Glomerular visceral epithelial cell (primary cell): Measurements from ENCODE around the gene TMEM220.

Experiments
- DNase-seq: peaks from one replicate; pipeline ENCODE4 v3.0.0-alpha.2; 2016; ENCODE audit errors: extremely low spot score

The TMEM220 gene

GRCh38 chr17:10729334-10730193 is at the start of gene TMEM220:
Gene TMEM220, minus strand, starts transcription at chr17:10730023. Its CDS starts 172 bp downstream, at chr17:10729851.
- peak; percentile 43 for DNase-seq

- DNase-seq = no peak
Measured at GRCh38 chr17:10779609-10780008, 49.8 kb upstream of the TMEM220 start.

- DNase-seq = no peak
Measured at GRCh38 chr17:10777890-10778289, 48.1 kb upstream of the TMEM220 start.

GRCh38 chr17:10777131-10777807 is 47.4 kb upstream of the TMEM220 start:
- no peak for DNase-seq

GRCh38 chr17:10776381-10776780 is 46.6 kb upstream of the TMEM220 start:
- no peak for DNase-seq

- no peak for DNase-seq
Measured at GRCh38 chr17:10775740-10776356, 46.0 kb upstream of the TMEM220 start.

GRCh38 chr17:10775058-10775457 is 45.2 kb upstream of the TMEM220 start:
- no peak for DNase-seq

- no peak for DNase-seq
Measured at GRCh38 chr17:10773391-10773790, 43.6 kb upstream of the TMEM220 start.

GRCh38 chr17:10772425-10773380 is 42.9 kb upstream of the TMEM220 start:
- no peak for DNase-seq

GRCh38 chr17:10771148-10771547 is 41.3 kb upstream of the TMEM220 start:
- DNase-seq = no peak

- DNase-seq = no peak
Measured at GRCh38 chr17:10769840-10770239, 40.0 kb upstream of the TMEM220 start.

GRCh38 chr17:10768750-10769251 is 39.0 kb upstream of the TMEM220 start:
- no peak for DNase-seq

- DNase-seq = no peak
Measured at GRCh38 chr17:10767232-10767631, 37.4 kb upstream of the TMEM220 start.

GRCh38 chr17:10762037-10762436 is 32.2 kb upstream of the TMEM220 start:
- DNase-seq = no peak

GRCh38 chr17:10761281-10761680 is 31.5 kb upstream of the TMEM220 start:
- no peak for DNase-seq

- DNase-seq = no peak
Measured at GRCh38 chr17:10758062-10758461, 28.2 kb upstream of the TMEM220 start.

- DNase-seq = no peak
Measured at GRCh38 chr17:10757647-10758046, 27.8 kb upstream of the TMEM220 start.

- no peak for DNase-seq
Measured at GRCh38 chr17:10757067-10757466, 27.2 kb upstream of the TMEM220 start.

- no peak for DNase-seq
Measured at GRCh38 chr17:10756619-10757018, 26.8 kb upstream of the TMEM220 start.

GRCh38 chr17:10756185-10756584 is 26.4 kb upstream of the TMEM220 start:
- DNase-seq = no peak

- DNase-seq = no peak
Measured at GRCh38 chr17:10755592-10756127, 25.8 kb upstream of the TMEM220 start.
